Stimulated activated memory B cell treated with anti-CD40 and anti-IgM and Interleukin-4, amounts not matched to agents 10 μg/mL and 1 μg/mL and 100 μg/mL, for 72 hours (primary cell): ENCODE data around the gene STX19.
A peak's percentile ranks its signal among the peaks of the same experiment; 100 is the strongest.

Experiments
- ATAC-seq: fragments of 150-1000 bp; cut with Tn5 transposase; 2 replicates; pipeline ENCODE4 v1.10.0; 2021
- H3K27ac Mint-ChIP-seq: one replicate; pipeline ENCODE4 v1.8.0; 2022; ENCODE audit warnings: mild to moderate bottlenecking, mixed read lengths
- H3K27me3 Mint-ChIP-seq: one replicate; pipeline ENCODE4 v1.8.0; 2022; ENCODE audit warnings: mixed read lengths
- H3K36me3 Mint-ChIP-seq: one replicate; pipeline ENCODE4 v1.8.0; 2022; ENCODE audit warnings: mixed read lengths
- H3K4me1 Mint-ChIP-seq: one replicate; pipeline ENCODE4 v1.8.0; 2022; ENCODE audit warnings: mixed read lengths
- H3K4me3 Mint-ChIP-seq: one replicate; pipeline ENCODE4 v1.8.0; 2022; ENCODE audit warnings: mild to moderate bottlenecking, moderate library complexity, mixed read lengths
- H3K9me3 Mint-ChIP-seq: one replicate; pipeline ENCODE4 v1.8.0; 2022; ENCODE audit warnings: mixed read lengths

Gene STX19

DNA sequence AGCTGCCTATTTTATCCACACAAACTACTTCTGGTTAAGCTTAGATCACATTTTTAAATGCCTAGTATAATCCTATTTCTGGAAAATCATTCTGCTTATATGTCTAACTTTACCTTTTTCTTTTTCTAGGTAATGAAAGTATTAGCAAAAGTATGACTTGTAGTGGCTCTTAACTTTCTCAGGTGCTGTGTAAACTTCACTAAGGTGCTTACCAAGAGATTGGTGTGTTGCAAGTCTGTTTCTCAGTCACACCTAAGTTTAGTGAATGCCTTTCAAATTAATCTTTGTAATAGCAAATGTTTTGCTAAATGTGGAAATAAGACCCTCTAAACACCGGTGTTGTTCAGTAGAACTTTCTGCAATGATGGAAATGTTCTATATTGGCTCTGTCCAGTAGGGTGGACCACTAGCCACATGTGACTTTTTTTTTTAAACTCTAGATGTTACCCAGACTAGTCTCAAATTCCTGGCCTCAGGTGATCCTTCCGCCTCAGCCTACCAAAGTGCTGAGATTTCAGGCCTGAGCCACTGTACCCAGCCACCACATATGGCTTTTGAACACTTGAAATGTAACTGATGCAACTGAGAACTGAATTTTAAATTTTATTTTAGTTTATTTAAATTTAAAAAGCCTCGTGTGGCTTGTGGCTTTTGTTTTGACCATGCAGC is 26.4 kb downstream of the STX19 start:
- H3K4me3 Mint-ChIP-seq, result no peak overlapping the region
- peaks cover 12% of the 10 kb centered on the region for H3K4me1 Mint-ChIP-seq
- no peak overlapping the region for H3K27ac Mint-ChIP-seq
- no peaks in the 10 kb centered on the region for H3K27me3 Mint-ChIP-seq
- H3K9me3 Mint-ChIP-seq, result no peaks in the 10 kb centered on the region
- H3K36me3 Mint-ChIP-seq, result peaks cover 15% of the 10 kb centered on the region
- no peak for ATAC-seq

DNA sequence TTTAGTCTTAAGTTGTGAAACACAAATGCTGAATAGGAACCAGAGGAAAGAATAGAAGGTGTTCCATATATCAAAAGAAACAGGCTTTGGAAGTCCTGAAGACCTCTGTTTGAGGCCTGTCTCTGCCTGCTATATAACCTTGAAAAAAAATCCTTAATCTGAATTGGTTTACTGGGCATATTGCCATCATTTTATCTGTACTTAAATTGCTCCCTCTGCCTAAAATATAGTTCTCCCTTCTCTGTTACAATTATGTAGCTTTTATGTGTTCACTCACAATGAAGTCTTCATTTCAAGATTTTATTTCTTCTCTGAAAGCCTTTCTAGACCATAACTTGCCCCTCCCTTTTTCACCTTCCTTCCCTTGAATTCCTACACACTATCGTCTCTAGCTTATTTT is 27.2 kb downstream of the STX19 start:
- Mint-ChIP-seq H3K4me1 (peaks cover 8% of the 10 kb centered on the region), H3K9me3 (no peaks in the 10 kb centered on the region), H3K27me3 (no peaks in the 10 kb centered on the region), H3K27ac (no peak overlapping the region), H3K36me3 (peaks cover 10% of the 10 kb centered on the region), H3K4me3 (no peak overlapping the region)
- ATAC-seq, result no peak

DNA sequence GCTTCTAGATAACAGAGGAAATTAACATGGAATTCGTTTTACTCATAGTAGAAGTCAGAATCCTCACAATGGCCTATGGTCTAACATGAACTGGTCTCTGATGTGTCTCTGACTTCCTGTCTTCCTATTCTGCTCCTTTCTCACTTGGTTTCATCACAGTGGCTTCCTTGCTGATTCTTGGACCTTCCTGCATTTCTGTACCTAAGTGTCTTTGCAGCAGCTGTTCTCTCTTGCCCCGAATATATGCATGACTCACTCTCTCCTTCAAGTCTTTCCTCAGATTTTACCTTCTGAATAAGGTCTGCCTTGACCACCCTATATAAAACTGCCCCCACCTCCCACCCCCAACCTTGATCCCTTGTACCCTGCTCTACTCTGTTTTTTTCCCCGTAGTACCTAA is 34.3 kb downstream of the STX19 start:
- no peak for ATAC-seq
- no peaks in the 10 kb centered on the region for H3K27me3 Mint-ChIP-seq
- no peak overlapping the region for H3K4me3 Mint-ChIP-seq
- H3K36me3 Mint-ChIP-seq, result peaks cover 9% of the 10 kb centered on the region
- H3K27ac Mint-ChIP-seq, result no peak overlapping the region
- H3K4me1 Mint-ChIP-seq, result no peaks in the 10 kb centered on the region
- H3K9me3 Mint-ChIP-seq, result no peaks in the 10 kb centered on the region

DNA sequence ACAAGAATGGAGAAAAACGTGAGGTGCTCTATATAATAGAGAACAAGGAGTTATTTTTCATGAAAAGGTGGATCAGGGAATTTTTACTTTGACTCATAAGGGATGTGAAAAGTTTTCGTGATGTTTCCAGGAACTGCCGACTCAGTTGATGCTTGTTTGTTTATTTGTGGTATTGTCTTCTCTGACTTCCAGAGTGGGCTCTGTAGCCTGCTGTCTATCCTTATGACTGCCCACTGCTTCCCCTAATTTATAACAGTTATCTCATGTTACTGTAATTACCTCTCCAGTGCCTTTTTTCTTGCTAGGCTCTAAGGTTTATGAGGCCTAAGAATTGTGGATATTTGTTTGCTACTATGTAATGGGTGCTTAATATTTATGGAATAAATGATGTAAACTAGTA is 36.2 kb downstream of the STX19 start:
- Mint-ChIP-seq H3K27me3 (no peaks in the 10 kb centered on the region), H3K9me3 (no peaks in the 10 kb centered on the region), H3K36me3 (no peaks in the 10 kb centered on the region), H3K4me1 (no peaks in the 10 kb centered on the region), H3K27ac (no peak overlapping the region), H3K4me3 (no peak overlapping the region)
- ATAC-seq, result no peak

DNA sequence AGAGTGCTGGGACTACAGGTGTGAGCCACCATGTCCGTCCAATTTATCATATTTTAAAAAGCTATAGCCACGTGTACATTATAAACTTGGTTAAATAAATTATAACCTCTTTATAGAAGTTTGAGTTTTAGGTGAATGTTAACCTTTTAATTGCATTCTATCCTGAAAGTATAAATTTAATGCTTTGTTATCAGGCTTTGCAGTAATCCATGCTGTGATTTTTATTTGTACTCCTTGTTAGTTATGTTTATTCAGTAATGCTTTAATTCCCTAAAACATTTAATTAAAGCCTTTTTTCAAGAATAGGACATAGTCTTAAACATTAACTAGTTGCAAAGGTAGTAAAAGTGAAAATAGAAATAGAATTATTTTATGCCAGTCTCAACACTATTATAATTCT is 36.8 kb downstream of the STX19 start:
- ATAC-seq, result no peak
- Mint-ChIP-seq H3K36me3 (no peaks in the 10 kb centered on the region), H3K27me3 (no peaks in the 10 kb centered on the region), H3K9me3 (no peaks in the 10 kb centered on the region), H3K4me3 (no peak overlapping the region), H3K4me1 (no peaks in the 10 kb centered on the region), H3K27ac (no peak overlapping the region)

DNA sequence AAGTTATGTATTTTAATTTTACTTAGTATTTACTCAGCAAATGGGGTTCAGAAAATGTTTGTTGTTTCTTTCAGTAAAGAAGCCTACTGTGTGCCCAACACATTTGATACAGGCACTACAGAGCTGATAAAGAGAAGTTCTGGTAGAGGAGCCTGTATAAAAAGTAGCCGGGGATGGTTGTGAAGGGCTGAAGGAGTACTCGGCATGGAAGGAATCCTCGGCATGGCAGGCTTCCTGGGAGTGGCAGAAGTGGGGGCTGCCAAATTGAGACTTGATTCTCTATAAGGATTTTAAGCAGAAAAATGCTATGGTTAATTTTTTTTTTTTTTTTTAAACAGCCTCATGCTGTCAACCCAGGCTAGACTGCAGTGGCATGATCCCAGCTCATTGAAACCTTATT is 39.2 kb downstream of the STX19 start:
- Mint-ChIP-seq H3K27me3 (no peaks in the 10 kb centered on the region), H3K4me1 (no peaks in the 10 kb centered on the region), H3K9me3 (no peaks in the 10 kb centered on the region), H3K27ac (no peak overlapping the region), H3K36me3 (no peaks in the 10 kb centered on the region), H3K4me3 (no peak overlapping the region)
- ATAC-seq, result no peak

DNA sequence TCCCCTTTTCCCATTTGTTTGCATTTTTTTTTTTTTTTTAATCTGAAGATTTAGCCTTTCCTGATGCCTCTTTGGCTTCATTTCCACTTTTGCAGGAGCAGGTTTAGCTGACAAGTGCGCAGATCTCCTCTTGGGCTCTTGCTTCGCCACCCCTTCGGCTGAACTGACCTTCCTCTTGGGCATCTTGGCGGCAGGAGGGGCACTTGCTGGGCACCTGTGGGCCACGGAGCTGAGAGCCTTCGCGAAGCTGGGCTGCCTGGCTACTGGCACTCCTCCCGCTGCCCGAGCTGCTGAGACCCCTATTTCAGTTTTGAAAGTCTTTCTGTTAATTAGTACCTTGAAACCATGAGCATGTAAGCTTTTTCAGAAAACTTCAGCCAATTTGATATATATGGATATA is 39.6 kb downstream of the STX19 start:
- H3K27ac Mint-ChIP-seq, result no peak overlapping the region
- no peaks in the 10 kb centered on the region for H3K36me3 Mint-ChIP-seq
- no peaks in the 10 kb centered on the region for H3K27me3 Mint-ChIP-seq
- H3K4me3 Mint-ChIP-seq, result no peak overlapping the region
- H3K4me1 Mint-ChIP-seq, result no peaks in the 10 kb centered on the region
- no peaks in the 10 kb centered on the region for H3K9me3 Mint-ChIP-seq
- ATAC-seq, result no peak

DNA sequence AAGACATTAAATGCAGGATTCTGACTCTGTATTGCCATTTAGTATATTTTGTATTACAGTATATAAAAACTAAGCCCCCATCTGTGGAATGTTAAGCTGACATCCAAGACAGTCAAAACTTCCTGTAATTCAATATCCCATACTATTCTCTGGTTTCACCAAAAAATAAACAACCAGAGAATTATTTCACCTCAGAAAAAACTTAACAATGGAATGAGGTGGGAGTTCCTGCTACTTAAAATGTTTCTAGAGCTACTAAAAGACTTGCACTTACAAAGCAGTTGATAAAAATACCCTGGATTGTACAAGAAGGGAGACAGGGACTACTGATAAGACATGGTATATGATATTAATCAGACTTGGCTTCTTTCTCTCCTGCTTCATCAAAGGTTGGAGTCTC is 40.1 kb downstream of the STX19 start:
- Mint-ChIP-seq H3K4me3 (no peak overlapping the region), H3K4me1 (no peaks in the 10 kb centered on the region), H3K27me3 (no peaks in the 10 kb centered on the region), H3K36me3 (no peaks in the 10 kb centered on the region), H3K9me3 (no peaks in the 10 kb centered on the region), H3K27ac (no peak overlapping the region)
- ATAC-seq, result no peak

DNA sequence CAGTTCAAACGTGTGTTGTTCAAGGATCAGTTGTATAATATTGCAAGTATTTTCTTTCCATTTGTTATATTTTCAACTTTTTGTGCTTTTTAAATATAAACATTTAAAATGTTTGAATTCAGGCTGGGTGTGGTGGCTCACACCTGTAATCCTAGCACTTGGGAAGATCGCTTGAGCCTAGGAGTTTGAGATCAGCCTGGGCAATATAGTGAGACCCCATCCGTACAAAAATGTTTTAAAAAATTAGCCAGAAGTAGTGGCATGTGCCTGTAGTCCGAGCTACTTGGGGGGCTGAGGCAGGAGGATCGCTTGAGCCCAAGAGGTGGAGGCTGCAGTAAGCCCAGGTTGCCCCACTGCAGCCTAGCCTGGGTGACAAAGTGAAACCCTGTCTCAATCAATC is 43.8 kb downstream of the STX19 start:
- Mint-ChIP-seq H3K36me3 (no peaks in the 10 kb centered on the region), H3K27me3 (no peaks in the 10 kb centered on the region), H3K4me1 (peaks cover 14% of the 10 kb centered on the region), H3K27ac (no peak overlapping the region), H3K9me3 (no peaks in the 10 kb centered on the region), H3K4me3 (no peak overlapping the region)
- no peak for ATAC-seq

DNA sequence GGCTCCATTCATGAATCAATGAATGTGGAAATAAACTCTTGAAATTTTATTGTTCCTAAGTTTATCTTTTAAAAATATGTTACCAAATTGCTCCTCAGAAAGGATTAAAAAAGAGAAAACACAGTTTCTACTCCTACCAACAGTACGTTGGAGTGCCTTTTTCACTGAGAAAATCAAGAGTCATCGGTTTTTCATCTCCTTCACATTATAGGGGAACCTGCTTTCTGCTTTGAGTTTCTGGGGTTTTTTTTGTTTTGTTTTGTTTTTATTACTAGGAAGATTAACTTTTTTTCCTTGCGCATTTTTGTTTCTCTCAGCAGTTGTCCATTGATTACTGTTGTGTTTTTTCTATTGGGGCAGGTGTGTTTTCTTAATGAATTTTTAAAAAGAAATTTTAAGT is 45.0 kb downstream of the STX19 start:
- Mint-ChIP-seq H3K36me3 (no peaks in the 10 kb centered on the region), H3K27me3 (no peaks in the 10 kb centered on the region), H3K27ac (no peak overlapping the region), H3K4me1 (peaks cover 19% of the 10 kb centered on the region), H3K9me3 (no peaks in the 10 kb centered on the region), H3K4me3 (no peak overlapping the region)
- ATAC-seq, result no peak

DNA sequence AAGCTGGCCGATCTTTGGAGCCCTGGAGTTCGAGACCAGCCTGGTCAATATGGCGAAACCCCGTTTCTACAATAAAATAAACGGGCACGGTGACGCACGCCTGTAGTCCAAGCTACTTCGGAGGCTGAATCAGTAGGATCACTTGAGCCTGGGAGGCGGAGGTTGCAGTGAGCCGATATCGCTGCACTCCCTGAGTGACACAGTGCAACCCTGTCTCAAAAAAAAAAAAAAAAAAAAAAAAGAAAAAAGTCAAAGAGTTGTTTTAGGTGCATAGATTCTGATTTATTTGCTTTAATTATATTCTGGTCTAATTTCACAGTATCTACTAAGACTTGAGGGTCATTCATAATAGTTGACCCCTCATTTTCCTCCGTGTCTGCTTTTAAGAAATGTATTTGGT is 46.7 kb downstream of the STX19 start:
- no peaks in the 10 kb centered on the region for H3K36me3 Mint-ChIP-seq
- no peak overlapping the region for H3K4me3 Mint-ChIP-seq
- no peak for ATAC-seq
- H3K27me3 Mint-ChIP-seq, result no peaks in the 10 kb centered on the region
- H3K9me3 Mint-ChIP-seq, result no peaks in the 10 kb centered on the region
- H3K27ac Mint-ChIP-seq, result no peak overlapping the region
- peaks cover 19% of the 10 kb centered on the region for H3K4me1 Mint-ChIP-seq

DNA sequence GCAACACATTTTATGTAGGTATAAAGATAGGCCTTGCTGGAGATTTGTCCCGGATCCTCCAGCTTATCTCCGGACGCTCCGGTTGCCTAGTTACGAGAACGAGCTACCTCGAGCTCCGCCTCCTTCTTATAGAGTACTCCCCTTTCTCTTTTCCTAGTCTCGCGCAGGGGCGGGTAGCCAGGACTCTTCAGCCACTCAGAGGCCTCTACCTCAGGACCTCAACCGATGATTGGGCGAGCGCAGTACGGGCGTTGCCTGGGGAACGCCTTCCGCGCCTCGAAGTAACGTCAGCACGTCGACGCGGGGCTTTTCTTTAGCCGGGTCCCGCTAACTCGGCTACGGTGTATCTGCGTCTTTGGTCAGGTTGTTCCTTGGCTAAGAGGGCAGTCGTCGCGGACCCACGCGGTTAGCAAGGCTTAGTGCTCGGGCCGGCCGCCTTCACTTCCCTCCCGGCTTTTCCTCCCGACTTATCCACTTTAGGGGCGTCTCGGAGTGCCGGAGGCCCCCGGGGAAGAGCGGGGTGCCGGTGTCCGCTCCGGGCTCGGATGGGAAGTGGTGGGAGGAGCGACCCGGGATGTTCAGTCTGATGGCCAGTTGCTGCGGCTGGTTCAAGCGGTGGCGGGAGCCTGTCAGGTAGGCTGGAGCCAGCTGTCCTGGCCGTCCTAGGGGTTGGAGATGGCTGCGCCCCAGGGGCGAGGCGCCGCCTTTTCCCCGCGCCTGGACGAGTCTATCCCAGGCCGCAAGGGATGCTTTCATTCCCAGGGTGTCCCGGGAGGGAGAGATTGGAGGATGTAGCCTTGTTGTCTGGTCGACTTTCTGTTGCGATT is 48.3 kb downstream of the STX19 start, which contains the start of gene ARL13B:
Gene ARL13B (plus strand): TSS at position 306 of the 827 bp plus-strand sequence. CDS start 269 bp downstream, at position 575.
- Mint-ChIP-seq H3K36me3 (no peaks in the 10 kb centered on the region), H3K9me3 (no peaks in the 10 kb centered on the region), H3K4me1 (peaks cover 19% of the 10 kb centered on the region), H3K27ac (peak within 1 kb of the TSS; percentile 83), H3K27me3 (no peaks in the 10 kb centered on the region), H3K4me3 (peak within 1 kb of the TSS; percentile 91)
- ATAC-seq, result peak; percentile 100

DNA sequence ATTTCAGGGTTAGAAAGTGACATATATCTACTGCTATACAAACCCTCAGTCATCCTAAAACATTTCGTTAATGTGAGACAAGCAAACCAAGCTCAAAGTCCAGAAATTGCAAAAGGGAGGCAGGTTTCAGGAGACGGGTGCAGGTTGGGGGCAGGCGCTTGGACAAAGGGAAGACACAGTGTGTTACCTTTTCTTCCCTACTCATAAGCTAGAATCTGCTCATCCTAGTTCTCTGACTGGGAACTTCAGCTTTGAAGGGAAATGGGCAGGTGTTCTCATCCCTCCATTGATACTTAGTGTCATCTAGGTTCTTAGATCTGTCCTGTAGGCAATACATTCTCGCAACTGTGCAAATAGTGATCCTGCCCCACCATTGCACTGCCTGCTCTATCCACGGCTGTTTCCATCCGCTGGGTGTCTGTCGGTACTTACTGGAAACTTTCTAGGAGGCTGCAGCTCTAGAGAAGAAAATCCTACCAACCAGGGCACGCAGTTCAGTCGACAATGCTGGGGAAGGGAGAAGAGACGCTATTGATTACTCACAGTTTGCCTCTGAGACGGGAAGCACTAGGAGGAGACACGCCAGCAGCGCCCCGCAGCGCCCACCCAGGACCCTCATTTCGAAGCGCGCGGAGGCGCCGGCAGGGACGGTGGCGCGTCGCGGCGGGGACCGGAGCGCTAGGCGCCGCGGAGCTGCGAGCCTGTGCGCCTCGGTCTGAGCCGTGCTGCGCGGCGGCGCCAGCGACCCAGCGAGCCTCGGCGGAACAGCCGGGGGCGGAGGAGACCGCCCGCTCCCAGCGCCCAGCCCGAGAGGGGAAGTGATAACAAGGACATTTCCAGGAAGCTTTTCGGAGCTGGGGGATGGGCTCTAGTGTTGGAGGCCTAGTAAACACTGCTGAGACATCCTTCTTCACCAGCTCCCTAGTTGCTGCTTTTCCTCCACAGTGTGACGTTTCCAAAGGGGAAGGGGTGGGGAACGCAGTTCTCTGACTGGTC is 55.0 kb downstream of the STX19 start, which contains the start of gene PROS1:
Gene PROS1 (minus strand): TSS at position 766 of the 996 bp plus-strand sequence. CDS start 147 bp downstream, at position 619.
- H3K4me1 Mint-ChIP-seq, result peaks cover 12% of the 10 kb centered on the region
- H3K27ac Mint-ChIP-seq, result peak within 1 kb of the TSS; percentile 11
- H3K27me3 Mint-ChIP-seq, result peaks cover 26% of the 10 kb centered on the region
- ATAC-seq, result peak; percentile 90
- H3K4me3 Mint-ChIP-seq, result peak within 1 kb of the TSS; percentile 77
- no peaks in the 10 kb centered on the region for H3K36me3 Mint-ChIP-seq
- H3K9me3 Mint-ChIP-seq, result no peaks in the 10 kb centered on the region

DNA sequence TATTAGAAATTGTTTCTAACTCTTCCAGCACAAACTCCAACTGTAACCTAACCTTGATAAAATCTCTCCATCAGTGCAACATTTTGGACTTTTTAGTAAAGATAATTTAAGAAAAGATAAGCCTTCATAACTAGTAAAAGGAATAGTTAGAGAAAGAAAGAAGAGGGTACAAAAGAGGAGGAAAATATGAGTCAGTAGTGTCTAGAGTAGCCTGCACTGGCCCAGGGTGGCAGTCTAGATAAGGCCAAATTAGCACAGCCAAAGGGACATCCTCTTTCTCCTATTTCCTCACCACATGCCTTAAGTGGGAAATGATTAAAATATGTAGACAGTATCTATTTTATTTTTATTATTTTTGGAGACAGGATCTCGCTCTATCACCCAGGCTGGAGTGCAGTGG is 58.4 kb downstream of the STX19 start:
- H3K4me1 Mint-ChIP-seq, result peaks cover 12% of the 10 kb centered on the region

DNA sequence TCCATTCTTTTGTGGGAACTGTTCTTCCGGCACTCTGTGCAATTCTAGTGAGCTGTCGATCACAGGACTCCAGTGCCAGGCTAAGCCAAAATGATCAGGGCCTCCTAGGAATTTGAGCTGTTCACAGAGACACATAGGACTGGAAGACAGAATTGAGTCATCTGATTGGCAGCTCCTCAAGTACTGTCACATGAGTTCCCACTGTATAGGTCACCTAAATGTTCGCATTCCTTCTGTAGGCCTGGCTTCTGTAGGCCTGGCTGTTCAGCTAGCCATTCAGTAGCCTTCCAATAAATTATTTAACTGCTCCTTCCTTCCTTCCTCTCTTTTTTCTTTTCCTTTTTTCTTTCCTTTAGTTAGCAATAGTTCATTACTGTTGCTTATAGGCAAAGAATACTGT is 59.0 kb downstream of the STX19 start:
- ATAC-seq, result no peak
- H3K27me3 Mint-ChIP-seq, result peaks cover 26% of the 10 kb centered on the region
- peaks cover 12% of the 10 kb centered on the region for H3K4me1 Mint-ChIP-seq
- H3K9me3 Mint-ChIP-seq, result no peaks in the 10 kb centered on the region
- no peak overlapping the region for H3K27ac Mint-ChIP-seq
- no peak overlapping the region for H3K4me3 Mint-ChIP-seq
- no peaks in the 10 kb centered on the region for H3K36me3 Mint-ChIP-seq

More for the DNA sequence above, 58.4 kb downstream of the STX19 start:
- H3K27me3 Mint-ChIP-seq, result peaks cover 26% of the 10 kb centered on the region
- no peak overlapping the region for H3K27ac Mint-ChIP-seq
- no peak for ATAC-seq
- no peaks in the 10 kb centered on the region for H3K36me3 Mint-ChIP-seq
- no peak overlapping the region for H3K4me3 Mint-ChIP-seq
- no peaks in the 10 kb centered on the region for H3K9me3 Mint-ChIP-seq
